ENCODE results near the gene SH2B2.
"Not testable (repeated sequence)": the region's sequence is repeated elsewhere in the genome, so short reads cannot be mapped to it uniquely, and the experiment has no call there.

Gene SH2B2

GRCh38 chr7:102294589-102294988 lies 7.9 kb downstream of the SH2B2 start:
- H3K4me3 ChIP-seq (replicated peaks; ENCODE audit: low read depth, low read length) = no peak overlapping the region
- TF ChIP-seq CTCF (IDR thresholded peaks at IDR 0.05; ENCODE audit: low read length, missing control alignments) = no peak
- DNase-seq (ENCODE audit: low read depth) = no peak

DNA sequence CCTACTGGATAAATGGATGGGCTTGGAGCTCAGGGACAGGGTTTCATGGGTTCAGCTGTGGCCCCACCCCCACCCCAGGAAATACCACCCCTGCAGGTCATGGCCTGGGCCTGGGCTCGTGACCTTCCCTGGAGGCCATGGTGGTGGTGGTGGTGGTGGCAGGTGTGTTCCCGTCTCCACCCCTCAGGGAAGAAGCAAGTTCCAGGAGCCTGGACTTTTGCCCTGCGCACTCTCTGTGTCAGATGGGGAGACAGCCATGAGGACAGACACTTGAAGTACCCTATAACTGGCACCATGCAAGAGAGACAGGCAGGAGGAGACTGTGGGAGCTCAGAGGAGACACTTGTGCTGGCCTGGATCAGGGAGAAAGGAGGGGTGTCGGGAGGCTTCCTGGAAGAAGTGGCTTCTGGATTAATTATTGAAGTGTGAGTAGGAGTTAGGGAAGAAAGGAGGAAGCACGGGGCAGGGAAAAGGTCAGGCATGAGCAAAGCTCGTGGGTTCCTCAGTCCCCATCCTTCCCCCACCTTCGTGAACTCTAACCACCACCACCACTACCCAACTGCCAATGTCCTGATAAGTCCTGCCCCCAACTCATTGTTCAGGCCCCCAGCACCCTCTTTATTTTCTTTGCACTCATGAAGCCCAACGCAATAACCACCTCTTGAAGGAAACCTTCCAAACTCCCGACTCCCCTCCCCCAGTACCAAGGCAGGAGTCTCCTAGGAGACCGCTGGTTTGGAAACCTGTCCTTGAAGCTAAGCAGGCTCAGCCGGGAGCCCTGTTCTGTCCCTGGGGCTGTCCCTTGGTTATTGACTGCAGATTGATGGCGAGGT lies 8.9 kb downstream of the SH2B2 start:
- H3K4me3 ChIP-seq (replicated peaks; ENCODE audit: low read depth, low read length) = no peak overlapping the region
- no peak for DNase-seq (ENCODE audit: low read depth)
- no peak for TF ChIP-seq CTCF (IDR thresholded peaks at IDR 0.05; ENCODE audit: low read length, missing control alignments)

- DNase-seq (ENCODE audit: low read depth) = no peak
- no peak for TF ChIP-seq CTCF (IDR thresholded peaks at IDR 0.05; ENCODE audit: low read length, missing control alignments)
These were observed 9.4 kb downstream of the SH2B2 start for GRCh38 chr7:102296179-102296438.

DNA sequence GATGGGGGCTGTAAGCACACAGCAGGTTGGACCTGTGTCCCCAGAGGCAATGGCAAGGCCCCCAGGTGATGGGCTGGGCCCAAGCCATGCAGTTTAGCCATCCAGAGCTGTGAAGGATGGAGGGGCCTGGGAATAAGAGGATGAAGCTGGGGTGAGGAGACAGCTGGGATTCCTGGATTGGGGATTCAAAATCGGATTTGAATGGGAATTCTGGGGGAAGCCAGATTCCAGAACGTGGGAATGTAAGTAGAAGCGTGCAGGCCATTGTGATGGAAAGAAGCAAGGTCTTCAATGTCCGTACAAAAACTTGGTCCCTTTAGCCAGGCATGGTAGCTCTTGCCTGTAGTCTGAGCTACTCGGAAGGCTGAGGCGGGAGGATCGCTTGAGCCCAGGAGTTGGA lies 9.8 kb downstream of the SH2B2 start:
- no peak for TF ChIP-seq CTCF (IDR thresholded peaks at IDR 0.05; ENCODE audit: low read length, missing control alignments)
- no peak overlapping the region for H3K4me3 ChIP-seq (replicated peaks; ENCODE audit: low read depth, low read length)
- no peak for DNase-seq (ENCODE audit: low read depth)

More at GRCh38 chr7:102296179-102296438, 9.4 kb downstream of the SH2B2 start:
- no peak overlapping the region for H3K4me3 ChIP-seq (replicated peaks; ENCODE audit: low read depth, low read length)

DNA sequence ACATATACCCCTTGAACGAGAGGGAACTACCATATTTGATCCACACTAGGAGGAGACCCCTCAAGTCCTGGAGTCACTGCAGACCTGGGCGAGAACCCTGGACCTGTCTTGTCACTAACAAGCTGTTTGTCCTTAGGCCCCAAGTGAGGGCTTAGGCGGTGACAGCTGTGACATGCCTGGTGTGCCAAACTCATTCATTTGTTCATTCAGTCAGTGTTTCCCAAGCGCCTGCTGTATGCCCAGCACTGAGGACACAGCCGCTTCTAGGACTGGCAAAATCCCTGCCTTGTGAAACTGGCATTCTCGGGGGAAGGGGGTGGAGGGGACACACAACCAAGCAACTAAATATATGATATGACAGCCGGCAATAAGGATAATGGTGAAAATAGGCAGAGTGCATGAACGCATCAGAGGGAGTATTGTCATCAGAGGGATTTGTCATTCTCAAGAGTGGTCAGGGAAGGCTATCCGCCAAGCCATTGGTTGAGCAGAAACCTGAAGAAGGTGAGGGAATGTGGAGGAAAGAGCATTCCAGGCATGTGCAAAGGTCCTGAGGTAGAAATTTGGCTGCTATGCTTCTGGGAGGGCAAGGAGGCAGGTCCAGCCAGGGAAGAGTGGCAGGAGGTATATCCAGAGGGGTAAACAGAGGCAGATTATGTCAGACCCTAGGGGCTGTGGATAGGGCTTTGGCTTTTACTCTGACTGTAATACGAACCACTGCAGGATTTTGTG lies 11.0 kb downstream of the SH2B2 start:
- DNase-seq (ENCODE audit: low read depth) = no peak
- H3K4me3 ChIP-seq (replicated peaks; ENCODE audit: low read depth, low read length) = no peak overlapping the region
- no peak for TF ChIP-seq CTCF (IDR thresholded peaks at IDR 0.05; ENCODE audit: low read length, missing control alignments)

DNA sequence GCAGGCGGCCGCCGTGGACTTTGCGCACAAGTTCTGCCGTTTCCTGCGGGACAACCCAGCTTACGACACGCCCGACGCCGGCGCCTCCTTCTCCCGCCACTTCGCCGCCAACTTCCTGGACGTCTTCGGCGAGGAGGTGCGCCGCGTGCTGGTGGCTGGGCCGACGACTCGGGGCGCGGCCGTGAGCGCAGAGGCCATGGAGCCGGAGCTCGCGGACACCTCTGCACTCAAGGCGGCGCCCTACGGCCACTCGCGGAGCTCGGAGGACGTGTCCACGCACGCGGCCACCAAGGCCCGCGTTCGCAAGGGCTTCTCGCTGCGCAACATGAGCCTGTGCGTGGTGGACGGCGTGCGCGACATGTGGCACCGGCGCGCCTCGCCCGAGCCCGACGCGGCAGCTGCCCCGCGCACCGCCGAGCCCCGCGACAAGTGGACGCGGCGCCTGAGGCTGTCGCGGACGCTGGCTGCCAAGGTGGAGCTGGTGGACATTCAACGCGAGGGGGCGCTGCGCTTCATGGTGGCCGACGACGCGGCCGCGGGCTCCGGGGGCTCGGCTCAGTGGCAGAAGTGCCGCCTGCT lies 14.1 kb downstream of the SH2B2 start:
- DNase-seq (ENCODE audit: low read depth) = no peak
- TF ChIP-seq CTCF (IDR thresholded peaks at IDR 0.05; ENCODE audit: low read length, missing control alignments) = no peak
- H3K4me3 ChIP-seq (replicated peaks; ENCODE audit: low read depth, low read length) = no peak overlapping the region

- DNase-seq (ENCODE audit: low read depth); H3K4me3 ChIP-seq (replicated peaks; ENCODE audit: low read depth, low read length): not testable (repeated sequence)
These were observed 14.7 kb downstream of the SH2B2 start for GRCh38 chr7:102301367-102301766.

All from fibroblast of pulmonary artery (primary cell).